C4-2B (cell line): Measurements from ENCODE around the gene RPN2.

Source experiments
- ZFX ChIP-seq: fragments of 450-650 bp; IDR thresholded peaks from 2 replicates; pipeline ENCODE4 v1.6.1; 2017
- TF ChIP-seq, protein P1 (sequence below): fragments of 450-650 bp; conservative IDR thresholded peaks from 2 replicates; pipeline ENCODE4 v1.5.1; 2017; ENCODE audit warnings: mild to moderate bottlenecking

- TF ChIP-seq, protein P1, sequence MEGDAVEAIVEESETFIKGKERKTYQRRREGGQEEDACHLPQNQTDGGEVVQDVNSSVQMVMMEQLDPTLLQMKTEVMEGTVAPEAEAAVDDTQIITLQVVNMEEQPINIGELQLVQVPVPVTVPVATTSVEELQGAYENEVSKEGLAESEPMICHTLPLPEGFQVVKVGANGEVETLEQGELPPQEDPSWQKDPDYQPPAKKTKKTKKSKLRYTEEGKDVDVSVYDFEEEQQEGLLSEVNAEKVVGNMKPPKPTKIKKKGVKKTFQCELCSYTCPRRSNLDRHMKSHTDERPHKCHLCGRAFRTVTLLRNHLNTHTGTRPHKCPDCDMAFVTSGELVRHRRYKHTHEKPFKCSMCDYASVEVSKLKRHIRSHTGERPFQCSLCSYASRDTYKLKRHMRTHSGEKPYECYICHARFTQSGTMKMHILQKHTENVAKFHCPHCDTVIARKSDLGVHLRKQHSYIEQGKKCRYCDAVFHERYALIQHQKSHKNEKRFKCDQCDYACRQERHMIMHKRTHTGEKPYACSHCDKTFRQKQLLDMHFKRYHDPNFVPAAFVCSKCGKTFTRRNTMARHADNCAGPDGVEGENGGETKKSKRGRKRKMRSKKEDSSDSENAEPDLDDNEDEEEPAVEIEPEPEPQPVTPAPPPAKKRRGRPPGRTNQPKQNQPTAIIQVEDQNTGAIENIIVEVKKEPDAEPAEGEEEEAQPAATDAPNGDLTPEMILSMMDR = no peak
- no peak for TF ChIP-seq ZFX
Measured at GRCh38 chr20:37226889-37227288, 47.8 kb downstream of the RPN2 start.
